ENCODE results near the gene NTPCR. TPM values are rescaled to one million over a fixed set of nuclear protein-coding genes. Genes with fewer than 3 reads are reported as not detected.
A peak's percentile ranks its signal among the peaks of the same experiment; 100 is the strongest.

Gene NTPCR
- total and polyA plus RNA-seq, 8 donors, result 35.1 to 68.3 (median 56.8) TPM

GRCh38 chr1:232951605-232952004 is 1.2 kb downstream of the NTPCR start:
- Histone ChIP-seq H3K27ac (no peak overlapping the region), H3K27me3 (no peaks in the 10 kb centered on the region), H3K9me3 (no peaks in the 10 kb centered on the region), H3K4me1 (peaks cover 4 to 24% of the 10 kb centered on the region in 2 donors), H3K4me3 (peak overlapping the region; percentile 72 to 77), H3K36me3 (no peaks in the 10 kb centered on the region)
- TF ChIP-seq CTCF (IDR thresholded peaks at IDR 0.05), result no peak
- intact Hi-C loops (cut with DNase I), result no loop called here
- ATAC-seq (no peak), DNase-seq (no peak)

- ATAC-seq (no peak), DNase-seq (no peak)
- Histone ChIP-seq H3K4me3 (no peak overlapping the region), H3K9me3 (peaks cover 0 to under 1% of the 10 kb centered on the region in 2 donors), H3K27ac (no peak overlapping the region), H3K4me1 (peaks cover 4 to 24% of the 10 kb centered on the region in 2 donors), H3K27me3 (no peaks in the 10 kb centered on the region), H3K36me3 (peaks cover 0 to 11% of the 10 kb centered on the region in 2 donors)
- intact Hi-C loops (cut with DNase I), result no loop called here
- TF ChIP-seq CTCF (IDR thresholded peaks at IDR 0.05), result peak; percentile 59 to 67
Measured at GRCh38 chr1:232952514-232953499, 2.4 kb downstream of the NTPCR start.

GRCh38 chr1:232954594-232955365 is 4.4 kb downstream of the NTPCR start:
- H3K4me1 ChIP-seq, result peaks cover 3 to 21% of the 10 kb centered on the region in 2 donors
- H3K27me3 ChIP-seq, result no peaks in the 10 kb centered on the region
- DNase-seq (no peak), ATAC-seq (no peak)
- H3K27ac ChIP-seq, result no peak overlapping the region
- intact Hi-C loops (cut with DNase I), result no loop called here
- TF ChIP-seq CTCF (IDR thresholded peaks at IDR 0.05), result no peak
- peaks cover 0 to 10% of the 10 kb centered on the region in 2 donors for H3K9me3 ChIP-seq
- peaks cover 0 to 28% of the 10 kb centered on the region in 2 donors for H3K36me3 ChIP-seq
- H3K4me3 ChIP-seq, result no peak overlapping the region

- Histone ChIP-seq H3K4me1 (peaks cover 0 to 17% of the 10 kb centered on the region in 2 donors), H3K27ac (no peak overlapping the region), H3K9me3 (peaks cover 0 to 10% of the 10 kb centered on the region in 2 donors), H3K4me3 (no peak overlapping the region), H3K27me3 (no peaks in the 10 kb centered on the region), H3K36me3 (peaks cover 0 to 32% of the 10 kb centered on the region in 2 donors)
- ATAC-seq (no peak), DNase-seq (no peak)
- intact Hi-C loops (cut with DNase I), result no loop called here
- TF ChIP-seq CTCF (IDR thresholded peaks at IDR 0.05), result no peak
Measured at GRCh38 chr1:232956081-232956480, 5.7 kb downstream of the NTPCR start.

- Histone ChIP-seq H3K27me3 (no peaks in the 10 kb centered on the region), H3K4me1 (peaks cover 0 to 8% of the 10 kb centered on the region in 2 donors), H3K4me3 (no peak overlapping the region), H3K27ac (no peak overlapping the region), H3K36me3 (peaks cover 0 to 32% of the 10 kb centered on the region in 2 donors), H3K9me3 (peaks cover 0 to 10% of the 10 kb centered on the region in 2 donors)
- no peak for ATAC-seq
- TF ChIP-seq CTCF (IDR thresholded peaks at IDR 0.05), result no peak
- intact Hi-C loops (cut with DNase I), result no loop called here
- DNase-seq, result no peak
Measured at GRCh38 chr1:232958067-232958466, 7.7 kb downstream of the NTPCR start.

Data from left lung (tissue), 10 donors.